ENCODE results near the gene ATG2A. TPM values are rescaled to one million over a fixed set of nuclear protein-coding genes. Genes with fewer than 3 reads are reported as not detected.

ATG2A gene
- total RNA-seq, 1 donor from 2014 or later = 21.4 TPM

GRCh38 chr11:64933935-64934681 lies 17.1 kb upstream of the ATG2A start:
- Mint-ChIP-seq H3K27ac (ENCODE audit: unreplicated experiment) (no peak overlapping the region), H3K9me3 (ENCODE audit: unreplicated experiment) (no peaks in the 10 kb centered on the region), H3K36me3 (ENCODE audit: low read depth, unreplicated experiment) (peaks cover 37% of the 10 kb centered on the region), H3K4me3 (ENCODE audit: unreplicated experiment) (no peak overlapping the region), H3K27me3 (ENCODE audit: low read depth, unreplicated experiment) (peaks cover 14% of the 10 kb centered on the region), H3K4me1 (ENCODE audit: low read depth, unreplicated experiment) (peaks cover 13% of the 10 kb centered on the region)
- DNase-seq (ENCODE audit: low read depth) = no peak
- Histone ChIP-seq H2AFZ (ENCODE audit: low read depth, low read length) (no peak overlapping the region), H4K20me1 (ENCODE audit: insufficient read depth, low read length) (peaks cover 9% of the 10 kb centered on the region), H3K9me3 (ENCODE audit: insufficient read depth, low read depth, low read length) (no peaks in the 10 kb centered on the region), H3K27ac (ENCODE audit: low read depth, low read length) (no peak overlapping the region), H3K9ac (ENCODE audit: low read length) (no peak overlapping the region), H3K4me1 (ENCODE audit: insufficient read depth, low read length) (no peaks in the 10 kb centered on the region), H3K27me3 (ENCODE audit: insufficient read depth, low read length) (peaks cover 2% of the 10 kb centered on the region), H3K79me2 (ENCODE audit: insufficient read depth, low read length) (no peaks in the 10 kb centered on the region), H3K36me3 (ENCODE audit: insufficient read depth, low read length) (peaks cover 19% of the 10 kb centered on the region), H3K4me2 (ENCODE audit: low read length) (no peak overlapping the region), H3K4me3 (ENCODE audit: insufficient read depth, low read depth, low read length) (no peak overlapping the region)
- TF ChIP-seq EZH2 (IDR thresholded peaks at IDR 0.05; ENCODE audit: insufficient read depth, low read length) (no peak), CTCF (IDR thresholded peaks at IDR 0.05; ENCODE audit: insufficient read depth, low read depth, low read length) (no peak)
- no peak for FAIRE-seq

DNA sequence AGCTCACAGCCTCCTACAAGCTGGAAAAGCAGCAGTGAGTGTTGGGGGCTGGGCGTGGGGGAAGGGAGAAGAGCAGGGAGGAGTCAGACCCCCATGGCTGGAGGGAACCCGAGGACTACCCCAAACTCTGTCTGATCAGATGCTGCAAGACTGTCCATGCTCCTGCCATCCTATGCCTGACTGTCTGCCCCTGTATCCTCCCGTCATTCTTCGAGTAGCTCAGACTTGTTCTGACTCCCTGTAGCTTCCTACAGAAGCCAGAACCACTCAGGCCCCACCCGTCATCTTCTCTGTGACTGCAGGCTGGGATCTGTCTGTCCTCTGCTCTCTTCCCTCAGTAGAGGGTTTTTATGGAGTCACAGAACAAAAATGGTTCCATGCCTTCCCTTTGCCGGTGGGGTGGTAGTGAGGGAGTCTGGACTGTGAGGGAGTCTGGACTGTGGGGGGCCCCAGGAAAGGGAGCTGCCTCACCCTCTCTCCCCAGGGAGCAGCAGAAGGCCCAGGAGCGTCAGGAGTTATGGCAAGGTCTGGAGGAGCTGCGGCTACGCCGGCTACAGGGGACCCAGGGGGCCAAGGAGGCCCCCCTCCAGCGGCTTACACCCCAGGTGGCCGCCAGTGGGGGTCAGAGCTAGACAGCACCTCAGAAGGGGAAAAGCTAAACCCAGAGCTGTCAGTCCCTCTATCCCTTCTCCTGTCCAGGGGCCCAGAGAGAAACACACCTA lies 16.4 kb upstream of the ATG2A start:
- no peak overlapping the region for H3K9ac ChIP-seq (ENCODE audit: low read length)
- H3K4me1 ChIP-seq (ENCODE audit: insufficient read depth, low read length) = no peaks in the 10 kb centered on the region
- no peak overlapping the region for H3K27ac Mint-ChIP-seq (ENCODE audit: unreplicated experiment)
- no peaks in the 10 kb centered on the region for H3K27me3 ChIP-seq (ENCODE audit: insufficient read depth, low read length)
- peaks cover 9% of the 10 kb centered on the region for H4K20me1 ChIP-seq (ENCODE audit: insufficient read depth, low read length)
- no peaks in the 10 kb centered on the region for H3K79me2 ChIP-seq (ENCODE audit: insufficient read depth, low read length)
- peaks cover 11% of the 10 kb centered on the region for H3K27me3 Mint-ChIP-seq (ENCODE audit: low read depth, unreplicated experiment)
- no peak overlapping the region for H3K27ac ChIP-seq (ENCODE audit: low read depth, low read length)
- no peak overlapping the region for H3K4me3 ChIP-seq (ENCODE audit: insufficient read depth, low read depth, low read length)
- FAIRE-seq = no peak
- peaks cover 37% of the 10 kb centered on the region for H3K36me3 Mint-ChIP-seq (ENCODE audit: low read depth, unreplicated experiment)
- H3K36me3 ChIP-seq (ENCODE audit: insufficient read depth, low read length) = peaks cover 21% of the 10 kb centered on the region
- H3K9me3 Mint-ChIP-seq (ENCODE audit: unreplicated experiment) = no peaks in the 10 kb centered on the region
- TF ChIP-seq CTCF (IDR thresholded peaks at IDR 0.05; ENCODE audit: insufficient read depth, low read depth, low read length) (no peak), EZH2 (IDR thresholded peaks at IDR 0.05; ENCODE audit: insufficient read depth, low read length) (no peak)
- no peak overlapping the region for H3K4me3 Mint-ChIP-seq (ENCODE audit: unreplicated experiment)
- no peak overlapping the region for H3K4me2 ChIP-seq (ENCODE audit: low read length)
- no peaks in the 10 kb centered on the region for H3K9me3 ChIP-seq (ENCODE audit: insufficient read depth, low read depth, low read length)
- no peak overlapping the region for H2AFZ ChIP-seq (ENCODE audit: low read depth, low read length)
- H3K4me1 Mint-ChIP-seq (ENCODE audit: low read depth, unreplicated experiment) = peaks cover 13% of the 10 kb centered on the region
- DNase-seq (ENCODE audit: low read depth) = no peak

Data from astrocyte (in vitro differentiated cells and primary cell).